ENCODE measurements around the gene CBL.
A peak's percentile ranks its signal among the peaks of the same experiment; 100 is the strongest.

The CBL gene

GRCh38 chr11:119205574-119206510 is at the start of gene CBL:
TSS of gene CBL (plus strand) at chr11:119206339. CDS start at chr11:119206418, 79 bp downstream.
- Histone ChIP-seq H3K4me3 (ENCODE audit: low read depth in 1 of 2, low read length in 2 of 2) (peak within 1 kb of the TSS; percentile 98 to 100), H3K9me3 (ENCODE audit: insufficient read depth, low read length, severe bottlenecking) (no peaks in the 10 kb centered on the region), H3K27me3 (ENCODE audit: insufficient read depth, low read length, poor library complexity) (no peaks in the 10 kb centered on the region), H3K27ac (ENCODE audit: low read length) (peak within 1 kb of the TSS; percentile 89), H4K20me1 (ENCODE audit: insufficient read depth, low read length) (peaks cover 11% of the 10 kb centered on the region; the same call in 1 of the 2 replicates), H3K36me3 (ENCODE audit: insufficient read depth, low read length) (no peaks in the 10 kb centered on the region; the same call in 1 of the 2 replicates), H3K4me1 (ENCODE audit: insufficient read depth, low read length) (peaks cover 38% of the 10 kb centered on the region), H3K79me2 (ENCODE audit: insufficient read depth, low read length) (peaks cover 47% of the 10 kb centered on the region), H3K9ac (ENCODE audit: low read depth, low read length) (peak within 1 kb of the TSS; percentile 97), H2AFZ (ENCODE audit: low read depth, low read length) (peak within 1 kb of the TSS; percentile 100), H3K4me2 (ENCODE audit: insufficient read depth, low read length) (peak within 1 kb of the TSS; percentile 80)
- no peak for TF ChIP-seq EZH2 (IDR thresholded peaks at IDR 0.05; ENCODE audit: borderline replicate concordance, low read depth, low read length, severe bottlenecking)
- TF ChIP-seq CTCF (IDR thresholded peaks at IDR 0.05; ENCODE audit: borderline replicate concordance, extremely low read depth, low read length, poor library complexity, severe bottlenecking): peak; percentile 90
- ATAC-seq (ENCODE audit: insufficient read depth, low read depth) (peak; percentile 82), DNase-seq (peak; percentile 96)

GRCh38 chr11:119156496-119156895 is 49.6 kb upstream of the CBL start:
- no peak for ATAC-seq (ENCODE audit: insufficient read depth, low read depth)
- peaks cover 25% of the 10 kb centered on the region for H3K27me3 ChIP-seq (ENCODE audit: insufficient read depth, low read length, poor library complexity)
- no peak overlapping the region for H3K4me3 ChIP-seq (ENCODE audit: low read depth in 1 of 2, low read length in 2 of 2)
- H3K36me3 ChIP-seq (ENCODE audit: insufficient read depth, low read length): no peaks in the 10 kb centered on the region
- H3K4me1 ChIP-seq (ENCODE audit: insufficient read depth, low read length): no peaks in the 10 kb centered on the region
- no peak for TF ChIP-seq EZH2 (IDR thresholded peaks at IDR 0.05; ENCODE audit: borderline replicate concordance, low read depth, low read length, severe bottlenecking)
- TF ChIP-seq CTCF (IDR thresholded peaks at IDR 0.05; ENCODE audit: borderline replicate concordance, extremely low read depth, low read length, poor library complexity, severe bottlenecking): no peak
- no peak overlapping the region for H3K9ac ChIP-seq (ENCODE audit: low read depth, low read length)
- H2AFZ ChIP-seq (ENCODE audit: low read depth, low read length): no peak overlapping the region
- 0 out of 2 replicates have a peak, but pooled peaks cover 5% of the 10 kb centered on the region for H4K20me1 ChIP-seq (ENCODE audit: insufficient read depth, low read length)
- H3K4me2 ChIP-seq (ENCODE audit: insufficient read depth, low read length): no peak overlapping the region
- no peak for DNase-seq
- no peak overlapping the region for H3K27ac ChIP-seq (ENCODE audit: low read length)
- H3K9me3 ChIP-seq (ENCODE audit: insufficient read depth, low read length, severe bottlenecking): no peaks in the 10 kb centered on the region
- no peaks in the 10 kb centered on the region for H3K79me2 ChIP-seq (ENCODE audit: insufficient read depth, low read length)

GRCh38 chr11:119157063-119157462 is 49.1 kb upstream of the CBL start:
- no peak for ATAC-seq (ENCODE audit: insufficient read depth, low read depth)
- H3K27ac ChIP-seq (ENCODE audit: low read length): no peak overlapping the region
- TF ChIP-seq EZH2 (IDR thresholded peaks at IDR 0.05; ENCODE audit: borderline replicate concordance, low read depth, low read length, severe bottlenecking) (no peak), CTCF (IDR thresholded peaks at IDR 0.05; ENCODE audit: borderline replicate concordance, extremely low read depth, low read length, poor library complexity, severe bottlenecking) (no peak)

More at GRCh38 chr11:119157063-119157462, 49.1 kb upstream of the CBL start:
- no peaks in the 10 kb centered on the region for H3K36me3 ChIP-seq (ENCODE audit: insufficient read depth, low read length)
- DNase-seq: no peak
- no peaks in the 10 kb centered on the region for H3K4me1 ChIP-seq (ENCODE audit: insufficient read depth, low read length)
- no peak overlapping the region for H2AFZ ChIP-seq (ENCODE audit: low read depth, low read length)
- no peak overlapping the region for H3K4me2 ChIP-seq (ENCODE audit: insufficient read depth, low read length)
- no peak overlapping the region for H3K9ac ChIP-seq (ENCODE audit: low read depth, low read length)
- H3K9me3 ChIP-seq (ENCODE audit: insufficient read depth, low read length, severe bottlenecking): no peaks in the 10 kb centered on the region
- H3K4me3 ChIP-seq (ENCODE audit: low read depth in 1 of 2, low read length in 2 of 2): no peak overlapping the region
- peaks cover 21% of the 10 kb centered on the region for H3K27me3 ChIP-seq (ENCODE audit: insufficient read depth, low read length, poor library complexity)
- H4K20me1 ChIP-seq (ENCODE audit: insufficient read depth, low read length): 0 out of 2 replicates have a peak, but pooled peaks cover 5% of the 10 kb centered on the region
- no peaks in the 10 kb centered on the region for H3K79me2 ChIP-seq (ENCODE audit: insufficient read depth, low read length)
